Endodermal cell (in vitro differentiated cells): Measurements from ENCODE around the gene ROBO3. TPM values are rescaled to one million over a fixed set of nuclear protein-coding genes. Genes with fewer than 3 reads are reported as not detected.

Source experiments
- DNase-seq: peaks from one replicate; pipeline ENCODE4 v3.0.0-alpha.2; 2017
- H3K27ac ChIP-seq: 2 replicates; pipeline ENCODE4 v1.5.1; 2013; ENCODE audit warnings: mild to moderate bottlenecking, low read depth, low read length, moderate library complexity
- H3K27me3 ChIP-seq: 2 replicates; pipeline ENCODE4 v1.6.1; 2013; ENCODE audit warnings: mild to moderate bottlenecking, low read length, moderate library complexity; ENCODE audit not compliant: insufficient read depth, control insufficient read depth, poor library complexity, severe bottlenecking
- H3K36me3 ChIP-seq: 2 replicates; pipeline ENCODE4 v1.7.0; 2013; ENCODE audit warnings: mild to moderate bottlenecking, low read length, moderate library complexity; ENCODE audit not compliant: control insufficient read depth, insufficient read depth
- H3K4me1 ChIP-seq: one replicate; pipeline ENCODE4 v1.7.0; 2013; ENCODE audit warnings: low read length; ENCODE audit not compliant: control insufficient read depth, insufficient read depth
- H3K4me3 ChIP-seq: 2 replicates; pipeline ENCODE4 v1.5.1; 2013; ENCODE audit warnings: mild to moderate bottlenecking, low read length, moderate library complexity
- H3K9ac ChIP-seq: 2 replicates; pipeline ENCODE4 v1.6.1; 2013; ENCODE audit warnings: mild to moderate bottlenecking, low read length, moderate library complexity; ENCODE audit not compliant: poor library complexity, severe bottlenecking; ENCODE audit errors: extremely low read depth
- H3K9me3 ChIP-seq: 2 replicates; pipeline ENCODE4 v1.6.1; 2013; ENCODE audit warnings: mild to moderate bottlenecking, low read length, moderate library complexity; ENCODE audit not compliant: control insufficient read depth
- H3K27ac Mint-ChIP-seq: 2 replicates; pipeline ENCODE4 v1.8.0; 2020; ENCODE audit warnings: mixed read lengths
- H3K27me3 Mint-ChIP-seq: 2 replicates; pipeline ENCODE4 v1.8.0; 2021; ENCODE audit warnings: mild to moderate bottlenecking, mixed read lengths; ENCODE audit not compliant: insufficient read depth
- H3K36me3 Mint-ChIP-seq: 2 replicates; pipeline ENCODE4 v1.8.0; 2020; ENCODE audit warnings: low read depth, mixed read lengths
- H3K4me1 Mint-ChIP-seq: 2 replicates; pipeline ENCODE4 v1.8.0; 2020; ENCODE audit warnings: mixed read lengths
- H3K4me3 Mint-ChIP-seq: 2 replicates; pipeline ENCODE4 v1.8.0; 2020; ENCODE audit warnings: mild to moderate bottlenecking, moderate library complexity, mixed read lengths
- H3K9me3 Mint-ChIP-seq: 2 replicates; pipeline ENCODE4 v1.8.0; 2020; ENCODE audit warnings: mild to moderate bottlenecking, mixed read lengths
- CTCF ChIP-seq: fragments of 200-600 bp; sonication (generic); conservative IDR thresholded peaks from 2 replicates; pipeline ENCODE4 v1.5.0; 2021; ENCODE audit warnings: antibody characterized with exemption, mild to moderate bottlenecking
- WGBS, 2 experiments: methylation state at CpG; one replicate each; pipeline versions ENCODE4 v1.1.5 to v1.1.7; 2013; ENCODE audit warnings: missing lambda C conversion rate in 2 of 2, mixed read lengths in 1 of 2; ENCODE audit not compliant: insufficient coverage in 1 of 2, insufficient read length in 1 of 2; 5-methylcytosine and 5-hydroxymethylcytosine counted together
- total RNA-seq, 2 donors: library from RNA; stranded (reverse); fragmentation: NEBNext Ultra II Directional in 1 of 2; extraction: Animal tissue kit (Norgen Biotek cat#: 25700) in 1 of 2; gene quantifications; 2 replicates in 1 of 2; 3 replicates in 1 of 2; pipeline ENCODE4 v1.2.1, GENCODE V29; 2021

The ROBO3 gene
- total RNA-seq, 2 donors from 2014 or later: 15.3 to 16.2 TPM

- H3K4me1 Mint-ChIP-seq: peaks cover 3% of the 10 kb centered on the region
- H3K27me3 Mint-ChIP-seq: peaks cover 40% of the 10 kb centered on the region
- no peak overlapping the region for H3K27ac ChIP-seq
- H3K36me3 ChIP-seq: no peaks in the 10 kb centered on the region
- no peak for TF ChIP-seq CTCF
- DNase-seq: no peak
- WGBS, 2 experiments: 87 to 88% methylated on average over 6 of the region's 6 CpGs
- H3K9ac ChIP-seq: no peak overlapping the region
- H3K36me3 Mint-ChIP-seq: no peaks in the 10 kb centered on the region
- H3K4me3 ChIP-seq: no peak overlapping the region
- no peak overlapping the region for H3K27ac Mint-ChIP-seq
- no peaks in the 10 kb centered on the region for H3K4me1 ChIP-seq
- no peak overlapping the region for H3K4me3 Mint-ChIP-seq
- no peaks in the 10 kb centered on the region for H3K9me3 ChIP-seq
- H3K27me3 ChIP-seq: peaks cover 4% of the 10 kb centered on the region
- H3K9me3 Mint-ChIP-seq: no peaks in the 10 kb centered on the region
Observed at GRCh38 chr11:124821995-124822730, 43.1 kb upstream of the ROBO3 start.

DNA sequence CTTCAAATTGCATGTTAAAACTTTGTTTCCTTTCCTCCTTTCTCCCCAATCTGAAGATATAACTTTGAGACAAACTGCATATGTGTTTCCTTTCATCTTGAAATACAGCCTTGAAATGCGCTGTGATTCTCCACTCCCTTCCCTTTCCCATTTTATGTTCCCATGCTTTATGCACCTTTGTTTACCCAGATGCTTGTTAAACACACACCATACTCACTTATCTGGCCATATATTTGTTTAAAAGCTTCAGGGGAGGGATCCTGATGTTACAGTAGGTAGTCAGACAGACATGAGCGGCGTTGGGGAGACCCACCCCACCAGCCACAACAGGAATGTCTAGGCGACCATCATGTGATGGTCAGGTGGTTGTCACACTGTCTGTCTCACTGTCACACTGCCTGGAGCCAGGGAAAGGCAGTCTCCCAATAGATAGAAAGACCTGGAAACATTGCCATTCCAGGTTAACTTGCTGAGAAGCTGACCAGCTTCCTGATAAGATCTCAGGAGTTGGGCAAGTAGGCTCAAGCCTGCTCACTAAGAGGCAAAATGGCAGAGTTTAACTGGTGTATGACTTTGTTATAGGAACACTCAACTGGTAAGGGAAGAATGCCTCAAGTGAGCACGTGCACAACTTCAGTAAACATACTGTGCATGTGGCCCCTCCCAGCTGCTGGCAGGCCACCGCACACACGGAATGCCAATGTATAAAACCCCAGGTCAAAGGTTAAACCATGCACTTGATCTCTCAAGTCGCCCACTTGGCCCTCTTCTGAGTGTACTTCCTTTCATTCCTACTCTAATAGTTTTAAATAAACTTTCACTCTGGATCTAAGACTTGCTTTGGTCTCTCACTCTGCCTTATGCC, 41.5 kb upstream of the ROBO3 start:
- H3K36me3 ChIP-seq: no peaks in the 10 kb centered on the region
- no peaks in the 10 kb centered on the region for H3K36me3 Mint-ChIP-seq
- no peak overlapping the region for H3K4me3 Mint-ChIP-seq
- H3K9me3 ChIP-seq: no peaks in the 10 kb centered on the region
- H3K27ac Mint-ChIP-seq: no peak overlapping the region
- no peaks in the 10 kb centered on the region for H3K9me3 Mint-ChIP-seq
- peaks cover 4% of the 10 kb centered on the region for H3K27me3 ChIP-seq
- H3K9ac ChIP-seq: no peak overlapping the region
- H3K4me1 ChIP-seq: no peaks in the 10 kb centered on the region
- H3K4me3 ChIP-seq: no peak overlapping the region
- no peak for DNase-seq
- H3K4me1 Mint-ChIP-seq: peaks cover 4% of the 10 kb centered on the region
- TF ChIP-seq CTCF: no peak
- no peak overlapping the region for H3K27ac ChIP-seq
- WGBS, 2 experiments: 85 to 87% methylated on average over 6 to 8 of the region's 8 CpGs
- H3K27me3 Mint-ChIP-seq: peaks cover 26% of the 10 kb centered on the region

GRCh38 chr11:124825876-124826275, 39.4 kb upstream of the ROBO3 start:
- peaks cover 36% of the 10 kb centered on the region for H3K27me3 Mint-ChIP-seq
- TF ChIP-seq CTCF: no peak
- H3K4me3 Mint-ChIP-seq: no peak overlapping the region
- H3K9me3 Mint-ChIP-seq: no peaks in the 10 kb centered on the region
- H3K9ac ChIP-seq: no peak overlapping the region
- H3K36me3 Mint-ChIP-seq: no peaks in the 10 kb centered on the region
- 89 to 100% methylated on average over 3 of the region's 3 CpGs for WGBS, 2 experiments
- H3K27me3 ChIP-seq: peaks cover 4% of the 10 kb centered on the region
- no peak for DNase-seq
- no peak overlapping the region for H3K27ac Mint-ChIP-seq
- H3K4me3 ChIP-seq: no peak overlapping the region
- H3K4me1 ChIP-seq: no peaks in the 10 kb centered on the region
- H3K27ac ChIP-seq: no peak overlapping the region
- no peaks in the 10 kb centered on the region for H3K9me3 ChIP-seq
- H3K4me1 Mint-ChIP-seq: peaks cover 4% of the 10 kb centered on the region
- no peaks in the 10 kb centered on the region for H3K36me3 ChIP-seq
